Trophoblast cell (in vitro differentiated cells and primary cell): ENCODE data around the gene POM121L2.

Experiments used
- DNase-seq, 2 donors: peaks; one replicate each; pipeline ENCODE4 v3.0.0-alpha.2; 2016
- H2AFZ ChIP-seq: 2 replicates; pipeline ENCODE4 v1.6.1; 2013; ENCODE audit warnings: low read length, moderate library complexity, mild to moderate bottlenecking; ENCODE audit not compliant: insufficient read depth, poor library complexity
- H2AK5ac ChIP-seq: 2 replicates; pipeline ENCODE4 v1.6.1; 2013; ENCODE audit warnings: mild to moderate bottlenecking, low read length
- H2BK120ac ChIP-seq: 2 replicates; pipeline ENCODE4 v1.6.1; 2013; ENCODE audit warnings: low read length, mild to moderate bottlenecking, moderate library complexity; ENCODE audit not compliant: insufficient read depth, poor library complexity
- H2BK12ac ChIP-seq: 2 replicates; pipeline ENCODE4 v1.6.1; 2013; ENCODE audit warnings: mild to moderate bottlenecking, low read length, moderate library complexity
- H2BK5ac ChIP-seq: 2 replicates; pipeline ENCODE4 v1.6.1; 2013; ENCODE audit warnings: low read length, low read depth, moderate library complexity, mild to moderate bottlenecking; ENCODE audit not compliant: poor library complexity
- H3K14ac ChIP-seq: 2 replicates; pipeline ENCODE4 v1.6.1; 2013; ENCODE audit warnings: mild to moderate bottlenecking, low read length
- H3K18ac ChIP-seq: 2 replicates; pipeline ENCODE4 v1.6.1; 2013; ENCODE audit warnings: mild to moderate bottlenecking, low read length
- H3K23ac ChIP-seq: 2 replicates; pipeline ENCODE4 v1.6.1; 2013; ENCODE audit warnings: low read length
- H3K27ac ChIP-seq: 2 replicates; pipeline ENCODE4 v1.5.1; 2013; ENCODE audit warnings: low read depth, mild to moderate bottlenecking, inconsistent platforms, low read length, moderate library complexity
- H3K27me3 ChIP-seq: 2 replicates; pipeline ENCODE4 v1.6.1; 2013; ENCODE audit warnings: inconsistent platforms, mild to moderate bottlenecking, low read length, moderate library complexity; ENCODE audit not compliant: insufficient read depth
- H3K36me3 ChIP-seq, 2 experiments: 1 replicate in 1 of 2; 2 replicates in 1 of 2; pipeline ENCODE4 v1.6.1; 2013; ENCODE audit warnings: low read length in 2 of 2, mild to moderate bottlenecking in 2 of 2, moderate library complexity in 1 of 2; ENCODE audit not compliant: insufficient read depth in 2 of 2, control insufficient read depth in 1 of 2
- H3K4ac ChIP-seq: 2 replicates; pipeline ENCODE4 v1.6.1; 2013; ENCODE audit warnings: low read depth, mild to moderate bottlenecking, low read length, moderate library complexity
- H3K4me1 ChIP-seq, 2 experiments: 1 replicate in 1 of 2; 2 replicates in 1 of 2; pipeline ENCODE4 v1.6.1; 2013; ENCODE audit warnings: low read length in 2 of 2, mild to moderate bottlenecking in 2 of 2, moderate library complexity in 1 of 2; ENCODE audit not compliant: insufficient read depth in 2 of 2, control insufficient read depth in 1 of 2
- H3K4me2 ChIP-seq: 2 replicates; pipeline ENCODE4 v1.6.1; 2013; ENCODE audit warnings: inconsistent platforms, mild to moderate bottlenecking, low read length, moderate library complexity
- H3K4me3 ChIP-seq: 2 replicates; pipeline ENCODE4 v1.5.1; 2013; ENCODE audit warnings: mild to moderate bottlenecking, low read depth, low read length, inconsistent platforms
- H3K79me1 ChIP-seq: one replicate; pipeline ENCODE4 v1.6.1; 2013; ENCODE audit warnings: low read length
- H3K79me2 ChIP-seq: 2 replicates; pipeline ENCODE4 v1.6.1; 2013; ENCODE audit warnings: low read length, mild to moderate bottlenecking; ENCODE audit not compliant: control insufficient read depth, insufficient read depth, poor library complexity
- H3K9ac ChIP-seq: 2 replicates; pipeline ENCODE4 v1.6.1; 2013; ENCODE audit warnings: mild to moderate bottlenecking, low read length
- H3K9me3 ChIP-seq: 2 replicates; pipeline ENCODE4 v1.6.1; 2013; ENCODE audit warnings: low read depth, mild to moderate bottlenecking, control low read depth, inconsistent platforms, low read length; ENCODE audit not compliant: insufficient read depth
- H4K12ac ChIP-seq: 2 replicates; pipeline ENCODE4 v1.6.1; 2013; ENCODE audit warnings: low read depth, mild to moderate bottlenecking, low read length, moderate library complexity
- H4K8ac ChIP-seq: 2 replicates; pipeline ENCODE4 v1.6.1; 2013; ENCODE audit warnings: low read depth, mild to moderate bottlenecking, low read length, moderate library complexity
- H4K91ac ChIP-seq: one replicate; pipeline ENCODE4 v1.6.1; 2013; ENCODE audit warnings: low read depth, mild to moderate bottlenecking, low read length, moderate library complexity
- WGBS: extraction: QIAGEN DNeasy Blood & Tissue Kit; methylation state at CpG from one replicate; pipeline ENCODE4 v1.1.7; 2013; ENCODE audit warnings: missing lambda C conversion rate; ENCODE audit not compliant: insufficient read length, insufficient coverage; ENCODE audit errors: extremely low coverage; 5-methylcytosine and 5-hydroxymethylcytosine counted together

Gene POM121L2

DNA sequence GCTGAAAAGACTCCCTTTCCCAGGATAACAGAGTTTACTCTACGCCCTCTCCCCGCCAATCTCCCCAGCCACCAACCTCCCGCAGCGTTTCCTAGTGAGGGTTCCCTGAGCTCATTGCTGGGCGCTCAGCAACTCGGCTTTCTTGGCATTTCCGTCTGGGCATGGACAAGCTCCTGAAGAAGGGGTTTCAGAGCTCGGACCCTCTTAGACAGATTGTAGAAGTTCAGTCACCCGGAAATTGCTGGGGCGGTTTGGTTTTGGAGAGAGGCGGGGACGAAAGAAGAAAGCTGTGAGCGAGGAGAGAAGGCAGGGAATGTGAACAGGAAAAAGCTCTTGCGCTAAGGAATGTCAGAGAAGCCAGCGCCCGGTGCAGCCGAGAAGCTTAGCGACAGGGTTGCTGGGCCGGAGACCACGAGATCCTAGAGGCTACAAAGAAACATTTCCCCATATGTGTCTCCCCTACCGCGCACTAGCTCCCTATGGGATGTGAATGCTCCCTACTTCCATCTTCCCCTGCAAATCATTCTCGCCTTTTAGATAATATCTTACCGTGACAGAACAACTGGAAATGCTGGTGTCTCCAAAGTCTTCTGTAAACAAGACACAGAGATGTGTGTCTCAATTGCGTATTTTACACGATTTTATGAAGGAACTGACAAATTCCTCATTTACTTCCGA, 15.8 kb downstream of the POM121L2 start:
- Histone ChIP-seq H3K79me2 (no peaks in the 10 kb centered on the region), H3K9me3 (no peaks in the 10 kb centered on the region), H4K8ac (peak overlapping the region; percentile 49), H3K36me3 (no peaks in the 10 kb centered on the region), H2BK12ac (no peak overlapping the region), H3K23ac (no peak overlapping the region), H4K91ac (no peak overlapping the region), H2BK120ac (no peak overlapping the region), H3K4ac (no peak overlapping the region), H3K27me3 (no peaks in the 10 kb centered on the region), H3K18ac (no peak overlapping the region), H3K4me2 (peak overlapping the region; percentile 70), H3K9ac (no peak overlapping the region), H2BK5ac (no peak overlapping the region), H3K4me3 (peak overlapping the region; percentile 68), H3K4me1 (peaks cover 0 to 2% of the 10 kb centered on the region in 2 experiments), H4K12ac (no peak overlapping the region), H3K27ac (no peak overlapping the region), H2AK5ac (no peak overlapping the region), H3K14ac (no peak overlapping the region), H3K79me1 (no peaks in the 10 kb centered on the region), H2AFZ (peak overlapping the region; percentile 91)
- DNase-seq: peak; percentile 33 to 55
- no CpG with 5 or more reads among the region's 27 CpGs for WGBS

DNA sequence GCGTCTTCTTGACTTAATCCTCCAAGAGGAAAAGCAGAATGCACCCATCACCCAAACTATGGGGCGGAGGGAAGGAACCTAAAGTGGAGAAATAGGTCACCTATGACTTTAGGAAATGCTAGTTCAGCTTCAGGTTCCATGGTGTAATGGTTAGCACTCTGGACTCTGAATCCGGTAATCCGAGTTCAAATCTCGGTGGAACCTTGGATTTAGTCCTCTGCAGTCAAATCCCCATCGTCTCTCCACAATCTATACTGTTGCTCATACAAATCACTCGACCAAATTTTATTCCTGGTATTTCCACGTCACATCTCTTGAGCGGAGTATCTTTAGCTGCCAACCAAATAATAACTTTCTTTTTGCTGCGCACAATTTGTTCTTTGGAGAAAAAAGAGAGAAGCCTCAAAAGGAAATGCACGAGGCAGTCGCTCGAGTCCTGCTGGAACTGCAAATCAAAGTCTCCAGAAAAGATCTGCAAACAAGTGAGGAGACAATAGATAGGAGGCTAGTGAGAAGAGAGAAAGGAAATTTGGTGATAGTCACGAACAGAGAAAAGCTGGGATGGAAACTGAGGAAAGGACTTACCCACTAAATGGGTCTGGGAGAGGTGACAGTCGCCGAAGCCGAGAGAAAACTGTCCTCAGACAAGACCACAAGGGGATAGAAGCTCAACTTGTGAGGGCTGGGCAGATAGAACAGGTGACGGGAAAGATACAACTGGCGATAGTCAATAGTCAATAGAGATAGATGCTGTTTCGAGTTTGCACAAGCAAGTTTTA, 16.6 kb downstream of the POM121L2 start:
- Histone ChIP-seq H3K79me1 (no peaks in the 10 kb centered on the region), H3K4me2 (peak overlapping the region; percentile 70), H3K27ac (no peak overlapping the region), H2AK5ac (no peak overlapping the region), H3K4me3 (peak overlapping the region; percentile 68), H3K4ac (no peak overlapping the region), H4K91ac (no peak overlapping the region), H2AFZ (no peak overlapping the region), H3K23ac (no peak overlapping the region), H4K8ac (no peak overlapping the region), H3K36me3 (no peaks in the 10 kb centered on the region), H3K79me2 (no peaks in the 10 kb centered on the region), H3K4me1 (peaks cover 0 to 4% of the 10 kb centered on the region in 2 experiments), H2BK120ac (no peak overlapping the region), H3K27me3 (no peaks in the 10 kb centered on the region), H3K14ac (no peak overlapping the region), H3K18ac (no peak overlapping the region), H2BK5ac (no peak overlapping the region), H3K9ac (no peak overlapping the region), H2BK12ac (no peak overlapping the region), H3K9me3 (no peaks in the 10 kb centered on the region), H4K12ac (no peak overlapping the region)
- peak in 1 of 2 donors; percentile 26 for DNase-seq
- no CpG with 5 or more reads among the region's 20 CpGs for WGBS

DNA sequence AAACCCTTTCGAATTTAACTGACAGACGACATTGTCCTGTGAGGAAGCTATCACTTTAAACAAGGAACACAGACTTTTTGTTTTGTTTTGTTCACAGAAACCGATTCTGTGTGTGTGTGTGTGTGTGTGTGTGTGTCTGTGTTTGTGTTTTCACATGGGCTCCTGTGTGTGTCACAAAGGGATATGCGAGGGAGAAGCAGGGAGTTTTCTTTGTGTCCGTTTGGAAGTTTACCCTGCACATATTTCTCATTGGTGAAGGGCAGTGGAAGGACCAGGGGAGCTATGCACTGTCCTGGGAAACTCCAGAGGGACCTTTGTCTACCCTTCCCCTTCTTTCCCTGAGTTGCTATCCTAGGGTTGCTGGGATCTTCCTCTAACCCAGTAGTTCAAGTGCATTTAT, 17.7 kb downstream of the POM121L2 start:
- Histone ChIP-seq H2BK120ac (no peak overlapping the region), H4K12ac (no peak overlapping the region), H2BK12ac (no peak overlapping the region), H3K4me1 (peaks cover 0 to 4% of the 10 kb centered on the region in 2 experiments), H3K14ac (no peak overlapping the region), H4K91ac (no peak overlapping the region), H3K4me2 (no peak overlapping the region), H3K23ac (no peak overlapping the region), H3K27me3 (no peaks in the 10 kb centered on the region), H2BK5ac (no peak overlapping the region), H2AFZ (no peak overlapping the region), H3K79me1 (no peaks in the 10 kb centered on the region), H3K36me3 (no peaks in the 10 kb centered on the region), H3K18ac (no peak overlapping the region), H2AK5ac (no peak overlapping the region), H3K4me3 (no peak overlapping the region), H3K9me3 (no peaks in the 10 kb centered on the region), H4K8ac (no peak overlapping the region), H3K27ac (no peak overlapping the region), H3K79me2 (no peaks in the 10 kb centered on the region), H3K4ac (no peak overlapping the region), H3K9ac (no peak overlapping the region)
- DNase-seq: no peak
- no CpG with 5 or more reads among the region's 5 CpGs for WGBS

DNA sequence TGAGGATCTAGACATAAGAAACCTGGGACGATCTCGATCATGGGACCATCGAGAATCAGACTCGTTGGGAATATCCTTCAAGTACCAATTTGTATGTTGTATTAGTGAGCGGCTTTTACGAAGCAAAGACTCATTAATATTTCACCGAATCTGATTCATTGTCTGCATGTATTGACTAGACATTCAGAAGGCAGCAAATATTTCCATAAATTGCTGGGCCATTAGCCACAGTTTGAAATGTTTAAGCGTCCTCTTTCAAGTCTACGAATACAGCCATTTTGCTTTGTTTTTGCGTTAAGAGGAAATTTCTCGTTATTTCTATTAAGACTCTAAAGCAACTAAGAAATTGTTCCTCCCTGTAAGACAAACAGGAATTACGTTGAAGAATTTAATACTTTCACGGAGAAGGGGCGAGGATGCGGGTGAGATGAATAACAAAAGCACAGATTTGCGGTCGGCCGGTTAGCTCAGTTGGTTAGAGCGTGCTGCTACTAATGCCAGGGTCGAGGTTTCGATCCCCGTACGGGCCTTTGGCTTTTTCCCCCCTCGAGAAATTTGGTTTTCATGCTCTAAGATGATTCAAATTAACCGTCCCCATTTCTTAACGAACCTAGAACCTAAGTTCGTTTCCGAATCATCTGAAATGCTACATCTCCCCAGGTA, 18.5 kb downstream of the POM121L2 start:
- H3K4me1 ChIP-seq: peaks cover 0 to 4% of the 10 kb centered on the region in 2 experiments
- no peak overlapping the region for H2AFZ ChIP-seq
- no peak overlapping the region for H3K9ac ChIP-seq
- H3K23ac ChIP-seq: no peak overlapping the region
- no peak overlapping the region for H2BK120ac ChIP-seq
- no peak overlapping the region for H2BK12ac ChIP-seq
- H4K91ac ChIP-seq: no peak overlapping the region
- H3K79me1 ChIP-seq: no peaks in the 10 kb centered on the region
- H3K4me3 ChIP-seq: no peak overlapping the region
- no peak overlapping the region for H4K8ac ChIP-seq
- no peak overlapping the region for H2AK5ac ChIP-seq
- H3K27ac ChIP-seq: no peak overlapping the region
- no peaks in the 10 kb centered on the region for H3K36me3 ChIP-seq
- no peaks in the 10 kb centered on the region for H3K27me3 ChIP-seq
- no peaks in the 10 kb centered on the region for H3K9me3 ChIP-seq
- no peaks in the 10 kb centered on the region for H3K79me2 ChIP-seq
- no peak overlapping the region for H4K12ac ChIP-seq
- H3K18ac ChIP-seq: no peak overlapping the region
- H3K14ac ChIP-seq: no peak overlapping the region
- H3K4me2 ChIP-seq: peak overlapping the region; percentile 39
- H3K4ac ChIP-seq: no peak overlapping the region
- peak in 1 of 2 donors; percentile 51 for DNase-seq
- no peak overlapping the region for H2BK5ac ChIP-seq
- no CpG with 5 or more reads among the region's 28 CpGs for WGBS
